Stimulated activated CD8-positive, alpha-beta memory T cell treated with anti-CD3 and anti-CD28 coated beads, Interleukin-15, amount 100 ng/mL, for 24 hours (primary cell): ENCODE measurements around the gene ADAMTS14.

Experiments
- DNase-seq: peaks from one replicate; pipeline ENCODE4 v3.0.0-alpha.2; 2020; ENCODE audit warnings: low read depth

The ADAMTS14 gene

DNA sequence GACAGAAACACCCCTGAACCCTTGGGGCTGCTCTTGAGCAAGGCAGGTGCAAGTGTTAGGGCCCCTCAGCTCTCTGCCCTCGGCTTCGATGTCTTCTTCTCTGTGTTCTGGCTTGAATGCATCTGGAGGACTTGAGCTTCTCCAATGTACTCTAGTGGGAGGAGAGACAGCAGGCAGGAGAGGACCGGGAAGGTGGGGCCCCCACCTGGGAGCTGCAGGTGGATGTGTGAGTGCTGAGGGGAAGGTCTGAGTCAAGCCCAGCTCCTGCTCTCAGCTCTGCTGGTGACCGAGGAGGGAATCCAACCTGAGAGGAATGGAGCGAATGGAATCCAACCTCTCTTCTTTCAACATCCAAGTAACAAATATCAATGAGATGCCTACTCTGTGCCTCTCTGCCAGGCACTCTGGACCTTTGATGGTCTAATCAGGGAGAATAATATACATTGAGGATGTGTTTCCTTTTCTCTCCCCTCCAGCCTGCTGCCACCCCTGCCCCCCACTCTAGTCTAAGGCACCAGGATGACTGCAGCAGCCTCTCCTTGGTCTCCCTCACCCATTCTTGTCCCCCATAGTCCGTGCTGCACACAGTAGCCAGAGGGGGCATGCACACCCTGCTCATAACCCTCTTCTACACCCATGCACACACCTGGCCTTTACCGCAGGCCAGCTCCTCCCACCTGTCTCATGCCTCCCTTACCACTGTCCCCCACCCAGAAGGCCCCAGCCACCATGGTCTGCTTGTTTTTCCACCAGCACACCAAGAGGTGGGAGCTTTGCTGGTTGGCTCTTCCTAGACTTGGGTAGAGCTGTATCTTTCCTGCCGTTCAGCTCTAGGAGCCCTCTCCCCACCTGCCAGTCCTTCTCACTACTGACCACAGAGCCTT lies 99.2 kb downstream of the ADAMTS14 start:
- no peak for DNase-seq

GRCh38 chr10:70772627-70773026 lies 100.3 kb downstream of the ADAMTS14 start:
- no peak for DNase-seq

- DNase-seq: no peak
These were observed 101.2 kb downstream of the ADAMTS14 start for GRCh38 chr10:70773461-70773860.

- no peak for DNase-seq
These were observed 101.9 kb downstream of the ADAMTS14 start for GRCh38 chr10:70773965-70774809.

DNA sequence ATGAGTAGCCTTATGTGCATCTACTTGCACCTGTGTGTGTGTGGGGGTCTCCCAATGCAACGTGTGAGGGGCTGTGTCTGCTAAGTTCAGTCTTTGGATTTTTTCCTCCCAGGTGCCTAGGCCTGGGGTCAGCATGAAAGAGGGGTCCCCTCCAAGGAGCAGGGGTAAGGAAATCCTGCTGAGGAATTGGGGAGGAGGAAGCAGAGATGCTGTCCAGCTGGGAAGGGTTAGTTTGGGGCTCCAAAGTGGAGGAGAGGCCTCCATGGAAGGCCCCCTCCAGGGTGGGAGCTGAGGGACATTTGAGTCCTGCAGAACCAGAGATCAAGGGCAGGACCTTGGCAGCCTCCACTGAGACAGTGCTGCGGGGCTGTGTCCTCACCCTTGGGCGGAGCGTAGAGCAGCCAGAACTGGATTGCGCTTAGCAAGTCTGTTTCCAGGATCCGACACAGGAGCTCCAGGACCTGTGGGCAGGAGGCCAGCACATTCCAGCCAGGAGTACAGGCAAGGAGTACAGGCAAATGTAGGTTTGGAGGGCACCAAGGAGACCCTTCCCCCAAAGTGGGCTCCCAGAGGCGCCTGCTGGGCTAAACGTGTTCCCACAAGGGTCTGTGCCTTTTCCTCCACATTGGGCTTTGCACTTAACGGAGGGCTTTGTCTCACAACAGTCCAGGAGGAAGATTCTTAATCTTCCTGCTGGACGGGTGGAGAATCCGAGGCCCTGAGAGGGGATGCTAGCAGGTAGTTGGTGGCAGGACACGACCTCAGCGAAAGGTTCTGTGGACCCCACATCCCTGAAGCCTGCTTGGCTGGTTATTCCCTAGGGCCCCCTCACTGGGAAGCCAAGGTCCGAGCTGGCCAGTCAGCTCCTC lies 102.7 kb downstream of the ADAMTS14 start:
- DNase-seq: no peak

- DNase-seq: no peak
These were observed 103.6 kb downstream of the ADAMTS14 start for GRCh38 chr10:70775679-70776454.

- DNase-seq: no peak
These were observed 104.2 kb downstream of the ADAMTS14 start for GRCh38 chr10:70776455-70777005.

GRCh38 chr10:70777063-70777875 lies 105.0 kb downstream of the ADAMTS14 start:
- no peak for DNase-seq

DNA sequence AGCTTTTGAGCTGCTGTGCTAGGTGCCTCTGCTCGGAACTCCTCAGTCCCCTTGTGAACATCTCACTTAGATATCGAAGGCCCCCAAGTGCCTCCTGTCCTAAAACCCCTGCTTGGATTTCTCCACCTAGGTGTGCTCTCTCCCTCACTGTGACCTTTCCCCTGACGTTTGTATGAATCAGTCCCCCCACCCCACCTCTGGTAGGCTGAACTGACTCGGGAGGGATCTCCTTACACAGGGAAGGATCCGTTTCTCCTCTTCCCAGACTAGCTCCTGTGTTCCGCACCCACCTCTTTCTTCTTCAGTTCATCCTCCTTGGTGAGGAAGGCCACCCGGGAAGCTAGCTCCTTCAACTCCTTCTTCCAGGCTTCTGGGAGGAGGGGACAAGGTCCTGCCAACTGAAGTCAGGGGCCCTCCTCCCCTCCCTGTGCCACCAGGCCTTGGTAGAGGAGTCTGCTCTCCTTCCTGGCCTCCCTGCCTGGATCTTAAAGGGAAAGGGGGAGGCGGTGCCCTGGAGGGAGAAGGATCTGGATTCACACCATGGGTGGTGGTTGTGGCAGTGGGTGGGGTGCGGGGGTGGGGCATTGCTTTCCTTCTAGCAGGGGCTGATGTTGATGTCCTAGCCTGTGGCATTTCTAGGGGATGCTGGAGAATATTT lies 106.1 kb downstream of the ADAMTS14 start:
- DNase-seq: no peak

GRCh38 chr10:70779088-70779487 lies 106.8 kb downstream of the ADAMTS14 start:
- DNase-seq: no peak

DNA sequence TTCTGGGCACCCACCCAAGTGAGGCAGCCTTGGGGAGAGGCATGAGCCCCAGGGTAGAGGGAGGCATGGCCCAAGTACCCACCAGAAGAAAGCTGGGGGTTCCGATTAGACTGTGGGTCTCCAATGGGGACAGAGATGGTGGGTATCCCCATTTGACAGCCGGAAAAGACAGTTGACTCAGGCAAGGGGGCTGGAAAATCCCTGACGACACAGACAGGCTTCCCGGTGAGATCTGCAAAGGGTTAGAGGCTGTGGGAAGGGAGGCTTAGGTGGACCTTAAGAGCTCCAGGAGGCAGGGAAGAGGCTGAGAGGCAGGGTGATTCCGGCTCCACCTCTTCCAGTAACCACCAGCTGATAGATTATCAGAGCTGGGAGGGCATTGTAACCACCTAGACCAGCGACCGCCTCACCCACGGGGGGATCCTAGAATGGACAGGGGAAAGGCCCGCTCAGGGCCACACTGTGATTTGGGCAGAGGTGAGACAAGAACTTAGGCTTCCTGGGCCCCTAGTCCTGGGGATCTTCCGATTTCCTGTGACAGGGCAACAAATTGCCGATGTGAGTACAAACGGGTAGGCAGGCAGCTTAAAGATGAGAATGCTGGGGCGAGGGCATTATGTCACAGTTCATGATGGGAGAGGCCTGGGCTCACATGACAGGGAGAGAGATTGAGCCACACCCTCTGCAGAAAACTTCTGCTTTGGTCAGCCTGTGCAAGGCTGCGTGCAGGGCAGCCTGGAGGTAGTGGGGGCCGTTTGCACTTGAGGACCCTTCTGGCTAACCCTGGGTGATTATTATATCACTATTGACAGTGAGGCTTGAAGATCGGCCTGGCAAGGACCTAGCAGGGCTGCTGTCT lies 107.4 kb downstream of the ADAMTS14 start:
- no peak for DNase-seq

DNA sequence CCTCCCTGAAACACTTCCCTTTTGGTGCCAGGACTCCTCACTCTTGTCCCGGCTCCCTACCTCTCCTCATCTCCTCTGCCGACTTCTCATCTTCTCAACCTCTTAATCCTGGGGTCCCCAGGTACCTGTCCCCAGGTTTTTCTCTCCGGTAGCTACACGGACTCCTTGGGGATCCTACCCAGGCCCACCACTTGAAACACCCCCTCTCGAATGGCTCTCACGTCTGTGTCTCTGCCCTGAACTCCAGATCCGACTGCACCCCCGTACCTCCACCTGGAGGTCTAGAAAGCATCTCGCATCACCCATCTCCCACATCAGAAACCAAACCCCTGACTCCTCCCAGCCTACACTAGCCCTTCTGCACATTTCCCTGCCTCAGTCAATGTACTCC lies 108.1 kb downstream of the ADAMTS14 start:
- no peak for DNase-seq

GRCh38 chr10:70780772-70781171 lies 108.5 kb downstream of the ADAMTS14 start:
- DNase-seq: no peak

DNA sequence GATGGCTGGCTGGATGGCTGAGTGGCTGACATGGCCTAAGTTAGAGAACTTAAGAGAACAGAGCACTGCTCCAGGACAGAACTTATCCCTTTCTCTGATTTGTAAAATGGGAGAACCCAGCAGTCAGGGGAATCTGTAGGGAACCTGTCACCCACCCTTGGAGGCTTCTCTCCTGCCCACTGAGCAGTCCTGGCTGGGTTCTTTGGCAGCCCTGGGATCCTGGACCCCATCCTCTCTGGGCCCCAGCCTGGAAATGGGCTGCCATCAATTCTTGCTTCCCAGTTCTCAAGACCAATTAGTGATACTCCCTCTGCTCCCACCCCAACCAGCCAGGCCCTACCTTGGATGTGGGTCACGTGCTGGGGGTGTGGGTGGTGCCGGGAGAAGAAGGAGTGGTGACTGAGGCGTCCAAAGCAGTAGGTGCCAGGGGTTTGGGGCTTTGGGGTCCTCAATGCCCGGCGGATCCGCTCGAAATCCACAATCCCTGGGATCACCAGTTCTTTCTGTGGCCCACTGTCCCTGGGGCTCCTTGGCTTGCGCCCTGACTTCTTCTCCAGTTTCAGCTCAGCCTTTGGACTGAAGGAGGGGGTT lies 109.2 kb downstream of the ADAMTS14 start:
- no peak for DNase-seq

DNA sequence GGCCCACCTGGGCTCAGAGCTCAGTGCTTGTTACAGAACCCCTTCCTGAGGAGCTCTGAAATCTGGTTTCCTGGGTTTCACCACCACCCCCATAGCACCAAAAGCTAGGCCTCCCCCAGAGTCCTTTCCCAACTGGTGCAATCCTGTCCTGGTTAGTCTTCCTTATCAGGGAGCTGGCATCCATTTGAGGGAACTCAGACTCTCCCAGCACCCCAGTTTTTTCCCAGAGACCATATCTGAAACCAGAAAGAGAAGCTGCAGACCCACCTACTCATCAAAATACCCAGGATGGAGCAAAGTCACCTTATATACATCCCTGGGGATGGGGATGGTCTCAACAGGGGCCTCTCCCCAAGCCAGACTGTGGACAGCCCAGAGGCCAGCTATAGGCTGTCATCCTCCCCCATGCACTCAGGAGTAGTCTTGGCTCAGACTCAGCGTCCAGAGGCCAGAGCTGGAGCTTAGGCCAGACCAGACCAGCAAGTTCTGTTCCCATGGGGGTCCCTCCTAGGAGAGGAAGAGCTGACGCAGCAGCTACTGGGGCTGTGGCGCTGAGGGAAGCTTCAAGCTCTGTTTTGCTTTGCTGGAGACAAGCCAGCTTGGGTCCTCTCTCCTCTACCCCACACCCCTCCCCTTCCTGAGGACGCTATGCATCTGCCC lies 109.9 kb downstream of the ADAMTS14 start:
- no peak for DNase-seq

- DNase-seq: no peak
These were observed 110.7 kb downstream of the ADAMTS14 start for GRCh38 chr10:70782746-70783680.

DNA sequence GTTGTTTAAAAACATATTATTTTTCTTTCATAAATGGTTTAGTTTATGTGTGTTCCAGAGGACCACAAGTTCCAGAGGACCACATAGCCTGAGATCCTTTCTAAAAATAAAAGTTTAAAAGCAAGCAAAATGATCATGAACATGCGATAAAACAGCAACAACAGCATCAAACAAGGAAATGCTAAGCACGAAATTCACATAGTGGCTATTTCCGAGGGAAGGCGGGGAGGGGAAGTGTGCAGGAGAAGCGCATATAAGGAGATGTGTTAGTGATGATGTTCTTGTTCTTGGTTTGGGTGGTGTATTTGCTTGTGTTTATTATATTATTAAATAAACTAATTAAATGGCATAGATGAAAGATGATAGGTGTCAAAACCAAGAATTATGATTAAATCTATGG lies 111.7 kb downstream of the ADAMTS14 start:
- no peak for DNase-seq
